Measurements from ENCODE around the gene TAMALIN. TPM values are rescaled to one million over a fixed set of nuclear protein-coding genes. Genes with fewer than 3 reads are reported as not detected.

Gene TAMALIN
- total RNA-seq, 1 donor from 2014 or later: 5.5 TPM

DNA sequence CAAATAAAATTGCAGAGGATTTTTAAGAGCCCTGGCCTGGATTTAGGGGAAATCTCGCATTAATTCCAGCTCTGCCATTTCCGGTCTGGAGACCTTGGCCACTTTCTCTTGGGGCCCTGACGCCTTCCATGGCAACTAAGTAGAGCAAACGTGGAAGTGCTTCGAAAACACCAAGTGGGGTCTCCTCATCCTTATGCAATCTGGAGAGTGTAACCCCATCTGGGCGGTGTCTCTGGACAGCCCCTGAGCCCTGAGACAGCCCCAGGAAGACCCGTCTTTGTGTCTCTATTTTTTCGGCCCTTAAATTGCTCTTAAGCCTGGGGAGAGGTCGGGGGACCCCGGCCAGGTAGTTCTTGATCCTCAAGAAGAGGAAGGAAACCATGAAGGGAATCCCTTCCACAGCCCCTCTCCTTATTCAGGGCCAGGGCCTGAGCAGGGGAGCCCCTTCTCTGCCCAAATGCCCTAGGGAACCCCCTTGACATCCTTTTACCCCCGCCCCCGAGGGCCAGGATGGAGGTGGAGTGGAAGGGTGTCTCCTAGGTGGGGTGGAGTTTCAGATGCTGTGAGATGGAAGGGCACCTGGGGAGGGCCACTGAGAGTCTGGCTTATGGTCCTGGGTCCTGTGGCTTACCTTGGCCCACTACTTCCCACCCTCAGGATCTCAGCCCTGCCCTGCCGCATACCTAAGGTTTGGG, 26.8 kb downstream of the TAMALIN start:
- DNase-seq (ENCODE audit: low spot score) (no peak), ATAC-seq (no peak)

DNA sequence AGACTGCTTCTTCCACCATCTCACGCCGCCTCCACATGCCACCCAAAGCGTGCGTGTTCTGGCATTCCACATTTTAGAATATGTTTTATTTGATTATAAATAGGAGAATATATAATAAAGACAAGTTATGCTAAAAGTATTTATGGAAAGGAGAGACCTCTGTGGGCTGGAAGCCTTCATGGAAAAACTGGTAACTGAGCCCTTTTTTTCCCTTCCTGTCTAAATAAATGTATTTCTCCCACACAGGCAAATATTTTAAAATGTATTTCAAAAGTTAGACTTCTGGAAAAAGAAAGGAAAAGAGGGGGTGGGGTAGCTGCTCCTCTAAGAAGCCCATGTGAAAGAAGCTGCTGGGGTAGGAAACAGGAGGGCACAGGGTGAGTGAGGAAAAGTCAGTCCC, 28.4 kb downstream of the TAMALIN start:
- ATAC-seq (no peak), DNase-seq (ENCODE audit: low spot score) (no peak)

DNA sequence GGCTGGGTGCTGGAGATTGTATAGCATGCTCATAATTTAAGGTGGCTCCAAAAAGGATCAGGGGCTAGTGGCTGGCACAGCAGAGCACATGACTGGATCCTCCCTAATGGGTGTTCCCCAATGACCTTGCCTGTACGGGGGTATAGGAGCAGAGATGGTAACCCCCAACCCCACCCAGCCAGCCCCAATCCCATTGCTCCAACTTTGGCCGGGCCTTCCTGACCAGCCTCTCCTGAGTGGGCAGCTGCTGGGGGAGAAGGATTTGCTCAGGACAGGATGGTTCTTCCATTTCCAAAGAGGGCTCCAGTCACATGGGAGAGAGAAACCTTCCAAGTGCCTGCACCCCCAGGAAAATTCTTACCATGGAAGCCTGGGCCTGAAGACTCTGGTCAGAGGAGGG, 29.2 kb downstream of the TAMALIN start:
- no peak for ATAC-seq
- no peak for DNase-seq (ENCODE audit: low spot score)

DNA sequence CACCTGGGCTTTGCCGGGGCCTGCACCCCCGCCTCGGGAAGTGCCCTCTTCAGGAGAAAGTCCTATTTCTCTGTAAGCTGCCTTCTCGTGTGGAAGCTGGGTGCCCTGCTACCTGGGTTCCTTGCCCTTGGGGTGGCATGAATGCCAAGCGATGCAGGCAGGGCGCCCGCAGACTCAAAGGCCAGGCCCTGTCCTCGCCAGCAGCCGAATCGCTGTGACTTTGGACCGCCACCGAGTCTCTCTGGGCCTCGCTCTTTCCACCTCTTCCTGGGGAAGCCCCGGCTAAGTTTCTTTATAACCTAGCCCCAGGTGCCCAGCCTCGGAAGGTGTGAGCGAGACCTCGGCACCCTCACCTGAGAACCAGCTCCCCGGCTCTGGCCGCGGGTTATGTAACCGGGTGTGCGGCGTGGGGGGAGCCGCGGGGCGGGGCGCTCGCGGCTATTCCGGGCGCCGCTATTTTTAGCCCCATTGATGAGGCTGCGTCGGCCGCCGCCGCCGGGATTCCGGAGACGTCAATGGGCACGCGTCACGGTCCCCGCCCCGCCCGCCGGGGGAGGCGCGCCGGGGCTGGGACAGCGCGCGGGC, 29.9 kb downstream of the TAMALIN start:
- peak; percentile 69 for ATAC-seq
- DNase-seq (ENCODE audit: low spot score): peak; percentile 91

DNA sequence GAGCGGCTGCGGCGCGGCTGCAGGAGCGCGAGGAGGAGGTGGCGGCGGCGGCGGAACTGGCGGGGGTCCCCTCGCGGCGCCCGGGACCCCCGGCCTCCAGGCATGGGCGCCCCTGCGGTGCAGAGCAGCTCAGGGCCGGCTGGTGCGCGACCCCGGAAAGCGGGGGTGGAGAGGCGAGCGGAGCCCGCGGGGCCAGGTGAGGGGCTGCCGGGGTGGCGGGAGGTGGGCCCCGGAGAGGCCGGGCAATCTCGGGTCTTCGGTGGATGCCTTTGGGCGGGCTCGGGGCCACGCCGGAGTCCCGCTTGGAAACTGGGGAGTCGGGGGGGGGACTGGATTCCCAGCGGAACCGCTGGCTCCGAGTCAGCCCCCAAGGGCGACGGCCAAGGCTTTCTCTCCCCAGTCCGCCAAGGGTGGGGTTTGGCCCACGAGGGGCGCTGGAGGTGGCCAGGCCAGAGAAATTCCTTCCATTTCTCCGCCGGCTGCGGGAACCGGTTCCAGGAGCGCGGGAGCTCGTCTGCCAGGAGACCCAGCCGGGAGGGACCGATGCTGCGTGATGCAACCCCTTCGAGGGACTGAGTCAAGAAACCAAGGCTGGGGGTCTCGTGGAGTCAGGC, 30.6 kb downstream of the TAMALIN start:
- ATAC-seq: no peak
- DNase-seq (ENCODE audit: low spot score): no peak

DNA sequence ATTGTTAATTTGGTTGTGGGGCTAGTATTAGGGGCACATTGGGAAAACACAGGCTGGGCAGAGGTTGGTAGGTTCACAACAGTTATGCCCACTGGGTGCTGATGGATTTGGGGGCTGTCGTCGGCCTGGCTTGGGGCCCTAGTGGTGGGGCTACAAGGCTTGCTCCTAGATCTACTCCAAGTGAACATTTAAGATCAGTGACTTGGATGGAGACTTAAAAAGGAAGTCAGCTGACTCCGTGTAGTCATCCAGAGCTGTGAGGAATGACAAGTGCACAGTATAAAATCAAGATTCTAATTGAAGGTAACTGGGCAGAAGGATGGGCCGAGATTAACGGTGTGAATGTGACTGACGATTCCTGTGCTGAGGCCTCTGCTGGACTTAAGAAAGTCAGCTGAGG, 31.7 kb downstream of the TAMALIN start:
- DNase-seq (ENCODE audit: low spot score): no peak
- no peak for ATAC-seq

DNA sequence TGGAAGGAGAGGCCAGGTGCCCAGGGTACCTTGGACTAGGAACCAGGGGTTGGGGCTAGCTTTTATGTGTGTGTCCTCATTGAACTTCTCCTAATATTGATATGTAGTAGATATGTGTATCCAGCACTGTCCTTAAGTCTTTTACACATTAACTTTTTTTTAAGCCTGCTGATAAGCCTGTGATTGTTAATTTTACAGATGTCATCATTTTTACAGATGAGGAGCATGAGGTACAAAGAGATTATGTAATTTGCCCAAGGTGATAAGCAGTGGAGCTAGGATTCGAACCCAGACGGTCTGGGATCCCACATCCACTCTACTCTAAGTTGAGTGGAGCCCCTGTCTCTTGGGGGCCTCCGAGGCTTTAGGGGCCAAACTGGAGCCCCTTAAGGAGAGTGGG, 34.3 kb downstream of the TAMALIN start:
- no peak for DNase-seq (ENCODE audit: low spot score)

DNA sequence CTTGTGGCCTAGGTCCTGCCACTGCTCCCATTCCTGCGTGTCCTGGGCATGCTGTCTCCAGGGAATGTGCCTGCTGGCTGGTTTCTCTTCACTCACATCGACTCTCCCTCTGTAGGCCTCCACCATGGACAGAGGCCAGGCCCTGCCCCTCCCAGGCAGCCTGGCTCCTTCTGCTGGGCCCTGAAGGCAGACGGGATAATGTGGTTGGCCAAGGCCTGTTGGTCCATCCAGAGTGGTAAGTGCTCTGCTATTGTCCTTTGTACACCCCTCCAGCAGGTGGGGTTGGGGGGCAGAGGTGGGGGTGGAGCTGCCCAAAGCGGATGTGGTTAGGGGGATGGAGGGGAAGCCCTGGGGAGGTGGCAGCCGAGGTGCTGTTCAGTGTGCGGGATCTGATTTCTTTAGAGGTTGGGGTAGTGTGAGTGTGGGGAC, 35.0 kb downstream of the TAMALIN start:
- ATAC-seq: no peak
- DNase-seq (ENCODE audit: low spot score): no peak

More for the DNA sequence above, 34.3 kb downstream of the TAMALIN start:
- ATAC-seq: no peak

DNA sequence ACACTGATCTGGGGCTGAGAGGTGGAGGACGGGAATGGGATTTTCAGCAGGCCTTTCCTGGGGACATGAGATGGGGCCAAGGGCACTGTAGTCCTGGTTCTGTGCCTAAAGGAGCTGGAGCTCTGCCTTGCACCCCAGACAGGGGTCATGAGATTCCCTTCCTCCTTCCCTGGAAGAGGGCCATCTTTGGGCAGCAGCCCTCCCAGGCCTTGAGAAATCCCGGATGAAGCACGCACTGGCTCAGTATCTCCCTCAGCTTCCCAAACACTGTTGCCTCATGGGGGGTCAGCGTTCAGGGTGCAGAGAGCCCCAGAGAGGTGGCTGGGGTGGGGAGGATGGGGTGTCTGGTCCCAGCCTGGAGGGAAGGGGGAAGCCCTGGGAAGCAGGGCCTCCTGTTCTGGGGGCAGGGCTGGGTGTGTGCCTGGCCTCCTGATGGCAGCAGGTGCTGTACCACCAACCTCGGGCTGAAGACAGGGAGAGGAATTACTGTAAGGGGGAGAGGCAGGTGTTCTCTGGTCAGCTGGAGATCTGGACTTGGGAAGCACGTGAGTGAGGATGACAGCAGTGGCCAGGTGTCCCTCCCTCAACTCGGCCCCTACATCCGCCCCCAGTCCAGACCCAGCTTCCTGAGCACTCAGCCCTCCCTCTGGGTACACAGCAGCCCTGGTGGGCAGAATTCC, 36.1 kb downstream of the TAMALIN start:
- ATAC-seq (no peak), DNase-seq (ENCODE audit: low spot score) (no peak)

DNA sequence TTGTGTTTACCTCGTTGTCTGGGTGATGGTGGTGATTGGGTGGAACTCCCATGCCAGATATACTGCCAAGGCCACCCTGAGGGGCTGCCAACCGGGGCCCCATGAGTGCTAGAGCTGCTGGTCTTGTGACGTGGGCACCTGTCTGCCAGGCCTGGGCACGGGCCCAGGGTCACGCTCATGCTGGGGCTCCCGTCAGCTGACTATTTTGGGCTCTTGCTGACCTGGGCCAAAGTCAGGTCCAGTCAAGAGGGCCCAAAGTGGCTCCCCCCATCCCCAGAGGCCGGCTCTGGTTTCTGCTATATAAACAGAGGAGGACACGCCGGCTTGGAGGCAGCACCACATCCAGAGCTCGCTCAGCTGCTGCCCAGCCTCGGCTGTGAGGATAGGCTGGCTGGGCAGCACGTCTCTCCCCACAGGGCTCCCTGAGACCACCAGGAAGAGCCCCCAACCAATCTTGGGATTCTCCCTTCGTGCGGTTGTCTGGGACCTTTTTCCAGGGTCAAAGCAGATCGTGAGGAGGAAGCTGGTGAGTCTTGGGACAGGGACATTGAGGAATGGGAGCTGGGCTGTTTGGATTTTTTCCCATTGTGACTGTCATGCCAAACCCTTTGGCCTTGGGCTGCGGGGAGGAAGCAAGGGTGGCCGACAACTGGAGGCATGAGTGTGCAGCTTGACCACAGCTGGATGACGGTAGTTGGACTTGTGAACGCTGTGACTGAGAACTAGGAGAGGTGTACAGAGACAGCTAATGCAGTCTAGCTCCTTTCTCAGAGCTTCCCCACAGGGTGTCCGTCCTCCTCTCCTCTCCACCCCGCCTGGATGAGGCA, 36.9 kb downstream of the TAMALIN start:
- no peak for DNase-seq (ENCODE audit: low spot score)

DNA sequence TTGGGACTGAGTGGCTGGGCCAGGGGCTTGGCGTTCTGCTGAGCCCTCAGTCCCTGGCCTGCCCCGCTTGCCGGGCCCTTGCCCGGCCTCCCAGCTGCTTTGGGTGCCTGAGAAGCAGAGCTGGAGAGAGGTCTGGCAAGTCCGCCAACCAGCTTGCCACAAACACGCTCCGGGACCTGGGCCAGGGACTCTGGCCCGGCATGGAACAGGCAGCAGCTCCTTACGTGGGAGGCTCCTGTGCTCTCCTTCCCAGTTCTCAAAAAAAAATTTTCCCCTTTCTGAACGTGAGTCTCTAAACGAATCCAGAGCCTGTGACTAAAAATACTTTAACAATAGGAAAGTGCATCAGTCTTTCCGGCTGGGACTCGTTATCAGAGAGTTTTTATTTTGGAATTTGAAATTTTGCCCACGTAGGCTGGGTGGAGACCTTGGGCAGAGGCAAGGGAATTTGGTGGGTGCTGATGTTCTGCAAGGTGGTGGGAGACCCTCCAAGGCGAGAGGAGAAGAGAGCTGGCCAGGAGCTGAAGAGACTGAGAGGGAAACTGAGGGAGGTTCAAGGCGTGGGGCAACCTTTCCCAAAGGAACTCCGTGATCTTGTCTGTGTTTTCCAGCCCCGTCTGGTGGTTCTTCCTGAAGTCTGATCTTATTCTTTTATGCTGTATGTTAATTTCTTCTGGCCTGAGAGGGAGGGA, 37.7 kb downstream of the TAMALIN start:
- DNase-seq (ENCODE audit: low spot score): peak; percentile 86
- peak; percentile 90 for ATAC-seq

More for the DNA sequence above, 36.9 kb downstream of the TAMALIN start:
- peak; percentile 11 for ATAC-seq

DNA sequence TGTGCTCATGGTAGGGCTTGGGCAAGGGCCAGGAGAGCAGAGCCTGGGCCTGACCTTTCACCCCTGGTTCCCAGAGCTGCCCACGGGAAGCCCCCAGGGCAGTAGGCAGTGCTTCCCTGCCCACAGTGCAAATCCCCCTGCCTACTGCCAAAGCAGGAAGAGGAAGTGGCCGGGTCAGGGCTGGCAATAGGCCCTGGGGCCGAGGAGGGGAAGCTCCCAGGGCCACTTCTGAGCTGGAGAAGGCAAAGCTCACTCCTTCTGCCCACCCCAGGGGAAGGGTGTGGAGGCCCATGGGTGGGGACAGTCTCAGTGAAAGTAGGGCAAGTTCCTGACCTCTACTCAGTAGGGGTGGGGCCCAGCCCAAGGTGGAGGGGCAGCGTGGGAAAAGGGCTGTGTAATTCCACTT, 39.1 kb downstream of the TAMALIN start:
- ATAC-seq (peak; percentile 3), DNase-seq (ENCODE audit: low spot score) (no peak)

DNA sequence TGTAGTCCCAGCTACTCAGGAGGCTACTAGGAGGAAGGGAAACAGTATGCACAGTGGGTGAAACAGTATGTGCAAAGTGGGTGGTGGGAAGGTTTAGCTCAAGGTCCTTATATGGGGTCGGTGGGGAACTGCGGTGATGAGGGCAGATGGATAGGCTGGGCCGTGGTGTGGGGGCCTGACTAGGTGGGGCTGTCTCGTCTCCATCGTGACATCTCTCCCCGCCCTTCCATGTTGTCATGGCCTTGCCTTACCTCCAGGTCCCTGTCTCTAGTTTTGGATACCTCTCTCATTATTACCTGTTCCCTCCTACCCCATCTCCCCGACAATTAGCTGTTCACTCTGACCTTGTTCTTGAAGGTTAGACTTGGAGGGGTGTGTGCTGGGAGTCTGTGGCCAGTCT, 40.1 kb downstream of the TAMALIN start:
- no peak for DNase-seq (ENCODE audit: low spot score)

DNA sequence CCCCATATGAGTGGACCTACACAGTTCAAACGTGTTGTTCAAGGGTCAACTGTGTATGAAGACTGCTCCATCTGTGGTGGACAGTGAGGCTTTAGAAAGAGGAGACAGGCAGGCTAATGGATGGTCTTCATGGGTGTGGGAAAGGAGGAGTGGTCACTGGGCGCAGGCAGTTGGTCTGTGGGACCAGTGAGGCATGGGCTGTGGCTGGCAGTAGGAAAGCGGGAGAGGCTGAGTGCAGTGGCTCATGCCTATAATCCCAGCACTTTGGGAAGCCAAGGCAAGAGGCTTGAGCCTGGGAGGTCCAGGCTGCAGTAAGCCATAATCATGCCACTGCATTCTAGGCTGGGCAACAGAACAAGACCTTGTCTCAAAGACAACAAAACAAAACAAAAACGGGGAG, 42.5 kb downstream of the TAMALIN start:
- no peak for DNase-seq (ENCODE audit: low spot score)
- no peak for ATAC-seq

More for the DNA sequence above, 40.1 kb downstream of the TAMALIN start:
- ATAC-seq: no peak

DNA sequence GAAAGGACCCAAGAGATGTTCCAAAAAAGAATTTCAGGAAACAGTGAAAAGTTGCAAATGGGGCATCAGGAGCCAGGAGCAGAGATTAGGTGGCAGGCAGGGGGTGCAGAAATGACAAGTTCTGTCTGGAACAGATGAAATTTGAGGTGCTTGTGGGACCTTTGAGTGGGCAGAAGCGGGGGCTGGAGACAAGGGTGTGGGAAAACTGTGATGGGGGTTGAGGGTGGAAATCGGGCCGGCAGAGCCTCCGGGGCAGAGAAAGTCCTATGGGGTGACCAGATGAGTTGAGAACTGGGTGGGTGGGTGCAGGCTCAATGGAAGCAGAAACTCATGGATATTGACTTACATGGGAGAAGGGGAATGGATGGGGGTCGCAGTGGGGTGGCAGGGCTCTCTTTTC, 42.9 kb downstream of the TAMALIN start:
- ATAC-seq: no peak
- no peak for DNase-seq (ENCODE audit: low spot score)

DNA sequence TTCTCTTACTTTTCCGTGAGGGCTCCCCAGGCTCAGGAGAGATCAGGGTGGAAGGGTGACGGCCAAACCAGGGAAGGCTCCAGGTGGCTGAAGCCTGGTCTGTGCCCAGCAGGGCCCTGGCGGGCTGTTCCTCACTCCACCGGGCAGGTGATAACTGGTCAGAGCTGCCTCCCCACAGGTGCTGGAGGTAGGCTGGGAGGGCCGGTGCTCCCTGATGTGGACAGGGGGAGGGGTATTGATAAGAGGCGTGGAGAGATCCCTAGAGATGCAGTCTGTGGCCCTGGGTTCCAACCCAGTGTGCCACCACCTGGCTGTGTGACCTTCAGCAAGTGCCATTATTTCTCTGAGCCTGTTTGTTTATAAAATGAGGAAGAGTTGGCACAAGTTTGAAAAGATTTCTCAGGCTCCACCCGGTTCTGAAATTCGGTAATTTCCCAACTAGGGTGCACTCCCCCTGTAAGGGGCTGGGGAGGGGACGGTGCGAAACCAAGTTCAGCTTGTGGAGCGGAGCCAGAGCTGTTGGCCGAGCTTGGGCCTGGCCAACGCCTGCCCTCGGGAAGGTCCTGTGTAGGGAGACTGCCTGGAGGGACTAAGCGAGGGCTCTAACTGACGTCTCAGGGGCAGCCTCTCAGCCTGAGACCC, 43.5 kb downstream of the TAMALIN start:
- DNase-seq (ENCODE audit: low spot score) (no peak), ATAC-seq (peak; percentile 26)

DNA sequence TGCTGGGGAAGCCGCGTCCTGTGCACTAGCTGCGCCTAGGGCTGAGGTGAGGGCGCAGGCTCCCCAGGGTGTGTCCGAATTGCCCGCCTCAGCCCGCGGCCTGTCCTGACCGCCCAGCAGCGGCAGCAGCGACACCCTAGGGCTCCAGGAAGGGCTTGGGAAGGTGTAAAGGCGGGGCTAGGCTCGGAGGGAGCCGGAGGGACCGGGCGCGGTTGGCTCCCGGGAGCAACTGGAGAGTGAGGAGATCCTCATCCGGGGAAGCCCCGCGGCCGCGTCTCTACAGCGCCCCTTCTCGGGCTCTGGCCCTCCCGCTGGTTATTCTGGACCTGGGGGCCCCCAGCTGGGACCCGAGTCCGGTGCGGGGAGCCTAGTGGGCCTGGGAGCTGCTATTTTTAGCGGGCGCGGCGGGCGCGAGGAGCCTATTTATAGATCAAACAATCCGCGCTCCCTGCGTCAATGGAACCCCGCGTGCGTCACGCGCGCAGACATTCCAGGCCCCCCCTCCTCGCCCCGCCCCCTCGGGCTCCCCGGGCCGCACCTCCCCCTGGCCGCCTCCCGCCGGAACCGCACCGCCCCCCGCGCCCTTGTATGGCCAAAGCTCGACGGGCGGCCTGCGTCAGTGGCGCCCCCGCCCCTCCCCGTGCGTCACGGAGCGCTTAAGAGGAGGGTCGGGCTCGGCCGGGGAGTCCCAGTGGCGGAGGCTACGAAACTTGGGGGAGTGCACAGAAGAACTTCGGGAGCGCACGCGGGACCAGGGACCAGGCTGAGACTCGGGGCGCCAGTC, 44.2 kb downstream of the TAMALIN start, which contains the start of gene NR4A1:
Gene NR4A1 (plus strand): TSS at position 685 of the 784 bp plus-strand sequence. CDS start 2,887 bp downstream, outside the sequence.
- DNase-seq (ENCODE audit: low spot score) (peak; percentile 92), ATAC-seq (peak; percentile 81)

DNA sequence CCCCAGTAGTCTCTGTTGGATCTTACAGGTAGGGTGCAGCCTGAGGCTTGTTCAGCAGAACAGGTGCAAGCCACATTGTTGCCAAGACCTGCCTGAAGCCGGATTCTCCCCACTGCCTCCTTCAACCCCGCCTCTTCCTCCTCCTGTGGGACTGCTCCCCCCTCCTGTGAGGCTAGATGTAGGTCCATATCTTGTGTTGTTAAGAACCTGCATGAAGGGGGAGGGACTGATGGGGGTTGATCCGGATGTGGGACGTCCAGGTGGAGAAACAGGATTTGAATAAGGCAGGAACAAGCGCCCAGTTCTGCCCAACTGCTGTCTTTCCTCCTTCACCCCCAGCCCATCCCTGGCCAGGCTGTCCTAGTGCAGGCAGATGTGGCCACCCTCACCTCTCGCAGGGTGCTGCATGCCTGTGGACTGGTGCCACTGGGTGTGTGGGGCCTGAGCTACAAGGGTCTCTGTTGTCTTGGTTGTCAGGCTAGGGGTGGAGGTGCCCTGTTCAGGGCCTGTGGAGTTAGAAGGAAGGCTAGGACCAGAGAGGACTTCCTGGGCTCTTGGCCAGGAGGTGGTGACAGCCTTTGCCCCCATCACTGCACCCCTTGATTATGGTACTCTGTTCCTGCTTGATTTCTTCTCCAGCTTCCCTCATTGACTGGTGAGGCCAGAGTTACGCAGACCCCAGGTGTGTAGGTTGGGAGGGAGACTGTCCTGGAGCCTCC, 45.9 kb downstream of the TAMALIN start:
- DNase-seq (ENCODE audit: low spot score): no peak
- ATAC-seq: no peak
